C1 segment of cervical spinal cord (tissue), 14 donors: ENCODE results near the gene RNLS.

ENCODE experiments used
- DNase-seq, 14 donors: peaks; one replicate each; lab custom pipeline; 2025; lab: John Stamatoyannopoulos, UW

RNLS gene

DNA sequence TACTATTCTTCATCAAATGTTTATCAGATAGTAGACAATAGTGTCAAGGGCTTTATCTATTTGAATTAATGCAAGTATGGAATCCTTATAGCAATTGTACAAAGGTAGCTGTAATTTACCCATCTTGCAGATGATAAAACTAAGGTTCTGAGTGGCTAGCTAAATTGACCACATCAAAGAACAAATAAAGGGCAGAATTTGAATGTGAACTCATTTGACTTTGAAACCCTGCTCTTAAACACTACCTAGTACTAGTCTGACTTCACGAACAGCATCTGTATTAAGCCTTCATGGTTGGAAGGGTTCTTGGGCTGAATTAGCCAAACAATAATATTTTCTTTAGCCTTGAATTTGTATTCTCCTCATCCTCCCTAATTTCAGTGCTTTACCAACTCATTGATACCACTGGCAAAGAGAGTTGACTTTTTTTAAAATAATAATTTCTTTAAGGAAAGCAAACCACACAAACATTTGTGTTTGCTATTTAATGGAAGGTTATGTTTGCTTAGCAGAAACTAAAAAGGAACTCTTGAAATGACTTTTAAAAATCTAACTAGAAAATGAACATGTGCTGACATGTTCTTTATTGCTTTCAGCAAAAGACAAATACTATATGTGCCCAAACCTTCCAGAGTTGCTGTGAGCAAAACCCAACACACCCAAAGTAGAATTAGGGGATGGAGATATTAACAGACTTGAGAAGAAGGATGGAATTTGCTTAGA lies 322.6 kb downstream of the RNLS start:
- no peak for DNase-seq

DNA sequence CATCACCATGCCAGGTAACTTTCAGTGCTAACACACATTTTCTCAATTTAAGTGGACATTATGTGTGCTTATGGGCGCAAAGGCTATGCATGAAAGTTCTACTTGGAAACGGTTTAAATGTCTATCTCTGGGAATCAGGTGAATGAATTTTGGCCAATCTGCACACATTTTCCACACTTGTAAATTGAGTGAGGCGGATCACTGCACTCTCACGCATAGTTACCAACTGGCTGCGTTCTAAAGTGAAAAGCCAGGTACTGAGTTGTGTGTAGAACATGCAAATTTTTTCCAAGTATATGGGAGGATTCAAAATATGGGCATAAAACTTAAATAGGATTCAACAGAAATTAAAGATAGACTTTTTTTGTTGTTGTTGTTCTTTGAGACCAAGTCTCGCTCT lies 323.7 kb downstream of the RNLS start:
- DNase-seq = no peak

DNA sequence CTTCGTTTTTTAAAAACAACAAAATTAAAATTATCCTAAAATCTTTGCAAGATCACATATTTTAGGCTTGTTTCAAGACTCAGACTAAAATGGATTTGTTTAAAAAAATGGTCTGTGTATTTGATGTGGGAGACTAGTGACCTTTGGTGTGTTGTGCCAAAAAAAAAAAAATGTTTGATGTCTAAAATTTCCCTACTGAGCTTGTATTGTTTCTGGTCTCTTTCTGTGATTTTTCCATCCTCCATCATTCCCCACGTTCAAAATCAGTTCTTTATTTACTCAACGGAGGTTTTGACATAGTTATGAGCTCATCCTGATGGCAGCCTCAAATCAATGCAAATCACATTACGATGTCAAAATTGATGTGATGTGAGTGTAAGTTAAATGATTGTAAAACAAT lies 326.2 kb downstream of the RNLS start:
- no peak for DNase-seq

DNA sequence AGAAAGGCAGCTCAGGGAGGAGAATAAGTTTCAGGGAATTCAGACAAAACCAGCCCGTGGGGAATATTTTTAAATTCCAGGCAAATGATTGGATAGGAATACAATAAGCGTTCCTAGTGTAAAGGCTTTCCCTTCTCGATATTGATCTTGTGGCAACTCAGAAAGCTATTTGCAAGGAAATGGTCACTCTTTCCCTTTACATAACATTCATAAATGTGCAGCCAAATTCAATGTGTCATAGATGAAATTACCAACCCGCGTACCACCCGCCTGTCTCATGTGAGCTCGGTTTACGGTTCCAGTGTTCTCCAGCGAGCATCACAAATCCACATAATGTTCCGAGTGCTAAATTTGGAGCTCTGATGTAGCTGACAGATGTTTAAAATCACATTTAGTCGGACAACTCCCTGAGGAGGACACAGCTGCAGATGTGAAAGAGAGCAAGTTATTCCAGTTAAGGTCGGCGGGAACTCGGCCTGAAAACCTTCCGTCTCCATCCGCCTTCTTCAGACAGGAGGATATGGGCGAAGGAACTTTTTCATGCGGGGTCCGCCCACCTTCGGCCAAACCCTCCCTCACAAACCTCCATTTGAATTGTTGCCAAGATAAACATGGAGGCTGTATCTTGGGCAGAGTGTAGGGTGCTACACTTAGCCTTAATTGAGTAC lies 327.0 kb downstream of the RNLS start:
- DNase-seq = no peak

DNA sequence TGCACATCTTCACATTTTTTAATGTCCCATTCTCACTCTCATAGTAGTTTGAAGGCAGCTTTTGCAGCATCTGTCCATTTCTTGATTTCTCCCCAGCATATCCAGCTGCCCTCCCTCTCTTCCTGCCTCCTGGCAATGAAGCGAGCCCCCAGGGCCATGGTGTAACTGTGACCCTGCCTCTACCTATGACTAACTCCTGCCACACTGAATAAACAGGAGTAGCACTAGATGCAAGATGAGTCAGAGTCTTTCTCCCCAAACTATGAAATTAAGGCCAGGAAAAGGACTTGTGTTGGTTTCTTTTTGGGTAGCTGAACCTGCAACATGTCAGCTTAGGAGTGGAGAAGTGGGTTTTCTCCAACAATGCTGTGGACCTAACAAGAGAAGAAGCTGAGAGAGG lies 329.0 kb downstream of the RNLS start:
- DNase-seq = no peak

DNA sequence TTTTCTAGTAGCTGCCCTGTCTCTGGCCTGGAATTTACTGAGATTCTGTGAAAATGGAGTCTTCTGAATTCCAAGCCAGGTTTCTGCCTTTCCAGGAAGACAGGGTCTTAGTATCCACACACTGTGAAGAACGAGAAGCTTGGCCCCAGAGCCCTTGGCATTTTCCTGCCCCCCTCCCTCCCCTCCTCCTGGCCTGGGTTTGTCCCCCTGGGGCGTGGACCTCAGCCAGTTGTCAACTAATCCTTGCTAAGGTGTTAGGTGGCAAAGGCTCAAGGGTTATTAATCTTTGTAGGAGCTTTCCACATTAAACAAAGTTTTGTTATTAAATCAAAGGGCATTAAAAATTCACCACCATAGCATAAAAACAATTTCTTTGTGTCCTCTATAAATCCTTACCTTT lies 329.5 kb downstream of the RNLS start:
- DNase-seq = peak in 2 of 14 donors; percentile 13 to 22

DNA sequence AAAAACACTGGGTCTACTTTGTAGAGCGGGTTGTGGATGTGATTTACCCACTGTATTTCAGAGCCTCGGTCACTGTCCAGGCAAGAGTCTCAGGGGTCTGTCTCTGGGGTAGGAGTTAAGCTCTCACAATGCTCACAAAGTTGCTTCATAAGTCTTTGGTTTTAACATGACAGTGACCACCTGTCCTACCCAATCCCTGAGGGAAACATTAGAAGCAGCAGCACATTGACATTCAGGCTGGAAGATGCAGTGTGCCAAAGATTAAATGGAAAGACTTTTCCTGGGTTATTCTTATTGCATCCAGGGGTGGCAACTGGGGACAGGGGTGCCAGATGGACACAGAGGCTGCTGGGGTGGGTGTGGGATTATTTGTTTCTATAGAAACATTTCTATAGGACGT lies 330.0 kb downstream of the RNLS start:
- no peak for DNase-seq

DNA sequence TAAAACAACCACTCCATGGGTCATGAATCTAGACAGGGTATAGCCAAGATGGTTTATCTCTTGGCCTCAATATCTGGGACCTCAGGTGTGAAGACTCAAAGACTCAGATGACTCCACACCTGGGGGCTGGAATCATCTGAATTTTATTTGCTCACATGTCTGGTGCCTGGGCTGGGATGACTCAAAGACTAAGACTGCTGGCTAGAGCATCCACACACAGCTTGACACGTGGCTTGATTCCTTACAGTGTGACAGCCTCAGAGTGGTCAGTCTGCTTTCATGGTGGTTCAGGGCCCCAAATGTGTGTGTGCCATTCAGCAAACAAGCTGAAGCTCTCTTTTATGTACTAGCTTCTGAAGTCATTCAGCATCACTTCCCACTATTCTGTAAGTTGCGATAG lies 333.7 kb downstream of the RNLS start:
- no peak for DNase-seq

DNA sequence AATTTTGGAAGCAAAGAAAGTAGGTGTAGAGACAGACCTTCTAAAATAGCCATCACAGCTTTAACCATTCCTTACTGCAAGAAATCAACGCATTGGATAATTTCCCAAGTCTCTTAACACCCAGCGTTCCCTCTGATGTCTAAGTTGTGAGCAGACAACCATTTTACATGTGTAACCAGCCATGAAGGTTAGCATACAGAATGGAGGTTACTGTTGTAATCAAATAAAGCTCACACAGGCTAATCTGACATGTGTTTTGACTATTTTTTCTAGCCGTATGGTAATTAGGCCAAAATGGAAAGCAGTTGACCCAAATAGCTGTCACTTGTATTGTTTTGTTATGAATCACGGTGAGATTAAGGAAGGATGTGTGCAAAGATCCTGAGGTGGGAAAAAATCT lies 336.4 kb downstream of the RNLS start:
- DNase-seq = peak in 1 of 14 donors; percentile 36

DNA sequence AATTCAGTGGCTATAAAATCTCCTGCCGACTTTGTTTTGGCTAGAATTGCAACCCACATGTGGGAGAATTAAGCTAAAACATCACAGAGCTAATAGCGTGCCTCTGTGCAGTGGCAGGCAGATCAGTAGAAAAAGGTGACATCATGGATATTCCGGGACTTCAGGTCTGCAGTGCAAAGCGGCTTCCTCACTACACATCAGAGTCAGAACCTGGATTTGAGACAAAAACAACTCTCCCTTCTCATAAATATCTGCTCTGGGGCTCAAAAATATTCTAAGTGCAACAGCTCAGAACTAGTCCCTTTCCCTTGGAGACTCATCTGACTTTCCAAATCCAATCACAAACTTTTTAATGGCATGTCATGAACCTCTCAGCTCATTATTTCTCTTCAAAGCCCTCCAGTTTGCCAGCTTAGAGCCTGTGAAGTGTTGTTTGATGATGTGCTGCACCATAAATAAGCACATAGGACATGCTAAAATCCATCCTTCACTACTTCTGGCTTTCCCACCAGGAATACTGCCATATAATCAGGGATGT lies 337.1 kb downstream of the RNLS start:
- peak in 1 of 14 donors; percentile 81 for DNase-seq

DNA sequence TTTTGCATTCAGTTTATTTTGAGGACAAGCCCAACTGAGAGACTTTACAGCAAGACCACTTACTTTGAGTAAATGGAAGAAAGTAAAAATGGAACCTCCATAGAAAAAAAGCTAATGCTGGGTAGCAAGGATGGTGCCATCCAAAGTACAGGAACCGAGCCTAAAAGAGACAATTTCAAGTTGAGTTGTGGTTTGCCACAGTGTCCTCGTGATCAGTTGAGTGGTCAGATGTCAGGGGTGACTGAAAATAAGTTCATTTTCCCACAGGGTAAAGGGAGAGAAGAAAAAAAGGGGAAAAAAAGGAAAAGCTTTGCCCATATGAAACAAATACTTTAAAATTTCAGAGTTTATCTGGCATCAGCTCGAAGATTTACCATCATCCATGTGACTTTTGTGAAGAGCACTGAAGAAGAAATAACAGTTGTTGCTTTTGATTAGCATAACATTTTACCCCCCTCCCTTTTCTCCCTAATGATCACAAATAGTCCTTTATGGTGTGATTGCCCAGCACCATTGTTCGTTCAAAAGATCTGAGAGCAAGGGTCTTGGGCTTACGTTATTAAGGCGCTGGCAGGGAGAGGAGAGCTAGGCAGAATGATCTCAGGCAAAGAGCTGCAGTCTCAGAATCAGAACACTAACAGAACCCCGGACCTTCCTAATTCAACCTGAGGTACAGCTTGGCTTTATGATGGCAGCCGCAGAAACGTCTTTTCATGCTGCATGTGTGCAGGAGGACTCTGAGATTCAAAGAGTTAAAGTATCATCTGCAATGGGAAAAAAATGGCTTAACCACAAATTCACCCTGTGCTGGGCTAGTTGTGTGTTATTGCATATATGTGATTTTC lies 338.1 kb downstream of the RNLS start:
- peak in 1 of 14 donors; percentile 30 for DNase-seq

DNA sequence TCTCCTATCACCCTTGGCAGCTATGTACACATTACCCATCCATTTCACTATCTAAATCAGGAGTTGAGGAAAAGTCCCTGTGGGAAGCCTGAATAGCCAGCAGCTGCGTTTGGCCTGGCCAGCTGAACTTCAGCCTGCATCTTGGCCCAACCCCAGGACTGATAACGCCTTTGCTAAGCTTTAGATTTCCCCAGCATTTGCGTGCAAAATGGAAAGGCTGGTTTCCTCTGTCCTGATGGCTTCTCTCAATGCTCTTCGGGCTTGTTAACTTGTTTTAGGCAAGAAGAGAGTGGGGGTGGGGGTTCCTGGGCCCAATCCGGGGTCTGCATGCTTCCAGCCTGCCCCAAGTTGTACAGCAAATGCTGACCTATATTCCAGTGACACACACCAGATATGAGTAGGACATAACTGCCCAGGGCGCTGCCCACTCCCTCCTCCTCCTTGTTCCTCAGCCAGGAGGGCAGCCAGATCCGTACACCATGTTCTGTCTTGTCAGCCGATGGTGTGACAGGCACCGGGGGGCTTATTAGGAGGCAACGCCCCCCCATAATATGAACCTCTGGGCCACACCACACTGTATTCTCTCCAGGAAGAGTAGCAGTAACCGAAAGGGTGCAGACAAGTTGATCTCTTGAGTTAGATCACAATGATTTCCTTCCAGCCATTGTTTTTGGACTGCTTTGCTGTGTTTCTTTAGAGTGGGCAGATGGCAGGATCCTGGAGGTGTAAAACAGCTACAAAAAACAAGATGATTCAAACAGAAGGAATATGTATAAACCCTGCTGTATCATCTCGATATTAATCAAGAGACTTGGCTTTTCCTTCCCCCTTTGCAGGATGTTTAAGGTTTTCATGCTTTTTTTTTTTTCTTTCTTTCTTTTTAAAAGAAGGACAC lies 339.0 kb downstream of the RNLS start:
- peak in 3 of 14 donors; percentile 56 to 99 (median 80) for DNase-seq

DNA sequence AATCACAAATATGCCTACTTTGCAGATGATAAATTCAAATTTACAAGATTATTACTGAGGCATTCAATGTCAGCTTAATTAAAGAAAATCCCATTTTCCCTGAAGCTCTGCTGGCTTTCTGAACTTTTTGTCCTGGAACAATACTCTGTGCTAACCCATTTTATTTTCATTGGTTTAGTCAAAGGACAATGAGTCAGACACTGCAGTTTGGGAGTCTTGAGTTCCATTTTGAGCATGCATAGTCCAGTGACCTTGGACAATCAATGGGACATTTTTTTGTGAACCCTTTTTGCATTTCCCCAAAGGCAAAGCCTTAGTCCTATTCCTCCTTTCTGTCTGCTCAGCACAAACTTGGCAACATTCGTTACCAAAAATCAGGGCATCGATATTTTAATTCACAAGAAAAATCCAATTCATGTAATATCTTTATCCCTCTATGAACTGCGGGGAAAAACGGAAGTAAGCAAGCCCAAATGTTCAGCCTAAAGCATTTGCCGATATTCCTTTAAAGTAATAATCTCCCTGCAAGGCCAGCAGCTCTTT lies 339.8 kb downstream of the RNLS start:
- peak in 1 of 14 donors; percentile 46 for DNase-seq

DNA sequence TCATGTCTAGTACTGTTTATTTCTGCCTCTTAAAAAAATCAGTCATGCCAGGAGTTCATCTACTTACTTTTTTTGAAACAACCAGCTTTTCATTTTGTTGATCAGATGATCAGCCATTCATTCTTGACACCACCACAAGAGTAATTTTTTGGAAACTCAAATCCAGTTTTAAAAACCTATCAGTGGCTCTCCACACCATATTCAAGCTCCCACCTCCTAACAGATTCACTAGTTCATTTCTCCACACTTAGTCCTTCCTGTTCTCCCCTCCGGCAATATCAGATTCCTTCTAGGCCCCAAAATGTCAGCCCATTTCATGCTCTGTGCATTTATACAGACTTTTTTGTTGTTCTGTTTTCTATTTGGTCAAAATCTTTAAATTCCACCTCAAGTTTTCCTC lies 341.6 kb downstream of the RNLS start:
- DNase-seq = no peak

DNA sequence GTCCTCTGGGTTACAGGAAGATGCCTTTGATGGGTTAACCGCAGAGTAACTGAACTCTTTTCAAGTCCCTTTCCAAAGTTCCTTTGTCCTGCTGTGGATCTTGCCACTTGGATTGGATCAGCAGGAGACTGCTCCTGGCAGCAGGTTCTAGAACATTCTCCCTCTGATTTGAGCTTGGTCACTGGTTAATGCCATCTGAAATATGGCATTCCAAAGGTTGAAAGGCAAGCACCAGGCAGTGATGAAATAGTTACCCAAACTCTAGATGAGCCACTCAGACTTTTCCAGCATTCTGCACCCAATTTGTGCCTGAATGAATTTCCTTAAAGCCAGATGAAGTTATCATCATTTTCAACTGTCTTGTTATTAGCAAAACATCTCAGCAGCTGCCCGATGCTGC lies 343.9 kb downstream of the RNLS start:
- no peak for DNase-seq

DNA sequence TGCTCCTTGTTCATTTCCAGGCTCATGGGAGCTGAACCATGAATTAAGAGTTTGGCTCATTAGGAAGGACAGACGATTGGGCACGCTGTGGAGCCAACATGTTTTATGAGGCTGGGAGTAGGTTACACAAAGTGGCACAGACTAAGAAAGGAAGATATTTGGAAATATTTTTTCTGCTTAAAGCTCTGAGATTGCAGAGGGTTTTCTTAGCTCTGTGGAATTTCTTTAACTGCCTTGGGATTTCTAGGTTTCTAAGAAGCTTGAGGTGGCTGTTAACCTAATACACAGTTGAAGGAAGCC lies 344.6 kb downstream of the RNLS start:
- DNase-seq = peak in 1 of 14 donors; percentile 57

DNA sequence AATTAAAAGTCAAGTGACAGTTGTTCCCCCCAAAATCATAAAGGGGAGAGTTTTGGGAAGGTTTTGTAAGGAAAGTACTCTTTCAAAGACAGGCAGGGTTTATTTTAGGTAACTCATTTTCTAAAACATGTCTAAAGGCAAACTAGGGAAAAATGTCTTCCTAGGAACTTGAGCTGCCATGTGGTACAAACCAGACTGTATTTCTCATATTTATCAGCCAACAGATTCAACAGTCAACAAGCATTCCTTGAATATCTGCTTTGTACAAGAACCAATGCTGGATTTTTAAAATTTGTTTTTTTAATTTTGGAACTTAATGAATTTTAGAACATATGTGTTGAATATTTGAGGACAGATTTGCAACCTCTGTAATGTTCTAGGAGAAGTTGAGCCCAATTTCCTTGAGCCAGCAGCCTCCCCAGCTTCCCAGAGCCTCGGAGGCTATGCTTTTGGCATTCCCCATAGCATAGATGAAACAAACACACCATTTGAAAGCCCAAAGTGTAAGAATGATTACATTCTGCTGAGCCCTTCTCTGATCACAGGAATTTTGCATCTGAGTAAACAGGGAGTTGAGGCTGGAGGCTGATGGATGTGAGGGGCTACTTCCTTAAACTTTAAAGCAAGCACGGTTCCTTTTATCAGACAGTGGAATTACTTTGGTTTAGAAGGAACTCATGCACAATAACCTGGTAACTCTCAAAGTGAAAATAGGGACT lies 345.1 kb downstream of the RNLS start:
- DNase-seq = no peak

DNA sequence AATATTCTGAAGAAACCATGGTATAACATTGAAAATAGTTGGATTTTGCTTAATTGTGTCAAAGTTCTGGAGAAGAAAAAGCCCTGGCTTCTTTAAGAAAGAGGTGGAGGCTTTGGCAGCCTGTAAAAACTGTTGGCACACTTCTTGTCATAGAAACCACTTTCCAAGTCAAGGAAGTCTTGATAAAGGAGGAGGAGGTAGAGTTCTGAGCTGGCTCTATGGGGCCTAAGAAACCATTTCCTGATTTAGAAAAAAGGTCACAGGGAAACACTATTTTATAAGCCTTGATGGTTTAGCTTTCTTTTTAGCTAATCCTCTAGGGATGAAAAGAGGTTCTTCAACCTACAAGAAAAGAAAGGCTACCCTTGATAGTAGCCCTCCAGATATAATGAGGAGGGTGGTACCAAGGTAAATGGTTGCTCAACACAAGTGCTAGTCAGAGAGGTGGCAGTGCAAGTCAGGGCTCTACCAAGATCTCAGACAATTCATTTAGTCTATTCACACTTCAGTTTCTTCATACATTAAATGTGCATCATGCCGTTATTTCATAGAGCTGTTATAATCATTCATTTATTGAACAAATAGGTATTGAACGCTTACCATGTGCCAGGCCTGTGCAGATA lies 346.9 kb downstream of the RNLS start:
- DNase-seq = no peak

DNA sequence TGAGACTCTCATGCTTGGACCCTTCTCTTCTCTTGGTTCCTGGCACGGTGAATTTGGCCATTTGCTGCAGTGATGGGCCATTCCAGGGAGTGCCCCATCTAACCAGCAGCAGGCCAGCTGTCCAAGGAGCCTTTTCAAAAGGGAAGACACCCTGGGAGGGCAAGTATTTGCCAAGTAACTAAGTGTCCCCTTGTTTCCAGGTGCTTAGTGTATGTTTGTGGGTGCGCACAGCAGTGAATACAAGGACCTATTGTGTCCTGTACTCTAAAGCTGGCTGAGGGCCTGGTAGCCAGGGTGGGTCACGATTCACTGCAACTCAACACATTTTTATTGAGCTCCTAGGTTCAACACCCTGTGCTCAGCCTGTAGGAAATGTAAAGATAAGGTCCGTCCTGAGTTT lies 348.8 kb downstream of the RNLS start:
- DNase-seq = peak in 3 of 14 donors; percentile 8 to 38 (median 21)

DNA sequence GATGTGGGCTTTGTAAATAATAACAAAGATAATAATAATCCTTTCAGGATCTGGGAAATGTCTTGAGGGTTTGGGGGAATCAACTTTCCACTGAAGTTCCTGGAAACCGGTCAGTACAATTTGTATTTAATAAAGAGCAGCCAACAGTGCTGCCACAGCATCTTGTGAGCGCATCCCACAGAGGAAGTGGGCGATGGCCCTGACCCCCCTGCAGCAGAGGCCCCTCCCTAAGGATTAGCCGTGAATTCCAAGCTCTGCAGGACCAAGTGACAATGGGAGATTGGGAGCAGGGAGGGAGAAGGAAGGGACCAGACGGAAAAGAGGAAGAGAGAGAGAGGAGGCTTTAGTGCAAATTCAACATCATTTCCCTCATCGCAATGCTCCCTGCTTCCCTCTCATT lies 349.2 kb downstream of the RNLS start:
- DNase-seq = no peak
